GM18502 (cell line): ENCODE results near the gene EIF3B.

Experiments used
- ATAC-seq: cut with Tn5 transposase; IDR thresholded peaks from one replicate; pipeline ENCODE4 v1.9.1; 2021; ENCODE audit warnings: mild to moderate bottlenecking; ENCODE audit not compliant: unreplicated experiment, poor library complexity

The EIF3B gene

GRCh38 chr7:2420216-2420933, 65.7 kb downstream of the EIF3B start:
- ATAC-seq: no peak

- no peak for ATAC-seq
These were observed 67.3 kb downstream of the EIF3B start for GRCh38 chr7:2421943-2422310.

GRCh38 chr7:2425749-2426148, 71.1 kb downstream of the EIF3B start:
- no peak for ATAC-seq
